PC-9 (cell line): ENCODE data around the gene PRDM16. TPM values are rescaled to one million over a fixed set of nuclear protein-coding genes. Genes with fewer than 3 reads are reported as not detected.

Experiments
- BruUV-seq: library from RNA; stranded (reverse); fragments of 400-500 nt; replicated peaks from 2 replicates; lab custom pipeline; 2021; lab: Mats Ljungman, UMichigan
- CTCF ChIA-PET: fragments of 300-600 bp; sonication (Branson Sonifier 250); formaldehyde crosslinking; loops from one replicate; lab custom pipeline; 2022; ENCODE audit warnings: antibody characterized with exemption; lab: Charles Lee
- POLR2A ChIA-PET: fragments of 300-600 bp; sonication (Branson Sonifier 250); formaldehyde crosslinking; loops from one replicate; lab custom pipeline; 2022; ENCODE audit warnings: antibody characterized with exemption; ENCODE audit not compliant: unreplicated experiment; lab: Charles Lee
- DNase-seq, 2 experiments: peaks; one replicate each; pipeline versions ENCODE4 v3.0.0 to v3.0.0-alpha.2; 2015 to 2022; ENCODE audit warnings: mixed read lengths in 1 of 2
- H2AFZ ChIP-seq: fragments of 200-600 bp; sonication (generic); 2 replicates; pipeline ENCODE4 v1.8.1; 2017; ENCODE audit warnings: antibody characterized with exemption
- H3F3A ChIP-seq: fragments of 200-600 bp; sonication (generic); 2 replicates; pipeline ENCODE4 v1.8.1; 2017; ENCODE audit warnings: antibody characterized with exemption, mild to moderate bottlenecking, low read depth; ENCODE audit not compliant: insufficient read depth
- H3K27ac ChIP-seq: fragments of 200-600 bp; sonication (generic); 2 replicates; pipeline ENCODE4 v1.6.1; 2016; ENCODE audit warnings: mixed run types
- H3K27me3 ChIP-seq: fragments of 200-600 bp; sonication (generic); 2 replicates; pipeline ENCODE4 v1.6.1; 2016; ENCODE audit warnings: low read depth, mixed run types; ENCODE audit not compliant: insufficient read depth
- H3K36me3 ChIP-seq: fragments of 200-600 bp; sonication (generic); 2 replicates; pipeline ENCODE4 v1.6.1; 2016; ENCODE audit warnings: low read depth, mixed run types
- H3K4me1 ChIP-seq: fragments of 200-600 bp; sonication (generic); replicated peaks from 2 replicates; pipeline ENCODE4 v1.6.1; 2016; ENCODE audit warnings: mixed run types; ENCODE audit not compliant: insufficient read depth
- H3K4me2 ChIP-seq: fragments of 200-600 bp; sonication (generic); 2 replicates; pipeline ENCODE4 v1.6.1; 2017; ENCODE audit warnings: mixed run types
- H3K4me3 ChIP-seq: fragments of 200-600 bp; sonication (generic); 2 replicates; pipeline ENCODE4 v1.6.1; 2016; ENCODE audit warnings: mixed run types
- H3K79me2 ChIP-seq: fragments of 200-600 bp; sonication (generic); 2 replicates; pipeline ENCODE4 v1.6.1; 2017; ENCODE audit warnings: low read depth, mixed run types
- H3K9me2 ChIP-seq: fragments of 200-600 bp; sonication (generic); 2 replicates; pipeline ENCODE4 v1.8.1; 2017; ENCODE audit warnings: mild to moderate bottlenecking; ENCODE audit not compliant: insufficient read depth
- H3K9me3 ChIP-seq: fragments of 200-600 bp; sonication (generic); 2 replicates; pipeline ENCODE4 v1.8.1; 2016; ENCODE audit warnings: low read depth; ENCODE audit not compliant: insufficient read depth
- H4K20me1 ChIP-seq: fragments of 200-600 bp; sonication (generic); 2 replicates; pipeline ENCODE4 v1.8.1; 2017; ENCODE audit not compliant: insufficient read depth
- CTCF ChIP-seq: fragments of 200-600 bp; sonication (generic); conservative IDR thresholded peaks from 2 replicates; pipeline ENCODE4 v1.6.1; 2017; ENCODE audit warnings: mixed run types, antibody characterized with exemption, mild to moderate bottlenecking, moderate library complexity
- EZH2 ChIP-seq: fragments of 200-600 bp; sonication (generic); IDR thresholded peaks from 2 replicates; pipeline ENCODE4 v1.8.0; 2017; ENCODE audit warnings: antibody characterized with exemption, low read depth
- intact Hi-C: fragments of 100-400 bp; cut with micrococcal nuclease; formaldehyde crosslinking; loops from one replicate; pipeline ENCODE4 v1.10.0; 2022; ENCODE audit not compliant: unreplicated experiment
- total RNA-seq: library from RNA; stranded (reverse); gene quantifications from 2 replicates; pipeline ENCODE4 v1.2.3, GENCODE V29; 2021

PRDM16 gene
- total RNA-seq, 1 experiment from 2014 or later = not detected

- intact Hi-C loops = no loop called here
- Histone ChIP-seq H3K4me3 (no peak overlapping the region), H3K27me3 (peaks cover 99% of the 10 kb centered on the region), H3K79me2 (no peaks in the 10 kb centered on the region), H3K9me3 (no peaks in the 10 kb centered on the region), H2AFZ (no peak overlapping the region), H3K4me2 (no peak overlapping the region), H3K4me1 (no peaks in the 10 kb centered on the region), H3K36me3 (no peaks in the 10 kb centered on the region), H4K20me1 (no peaks in the 10 kb centered on the region), H3K9me2 (no peaks in the 10 kb centered on the region), H3F3A (no peaks in the 10 kb centered on the region), H3K27ac (no peak overlapping the region)
- no TSS peak for BruUV-seq
- POLR2A ChIA-PET = no interaction called here
- DNase-seq = no peak
- CTCF ChIA-PET = no interaction called here
- TF ChIP-seq EZH2 (no peak), CTCF (no peak)
Measured at GRCh38 chr1:3372317-3372716, 303.3 kb downstream of the PRDM16 start.

GRCh38 chr1:3373175-3373574 is 304.2 kb downstream of the PRDM16 start:
- Histone ChIP-seq H3K4me1 (no peaks in the 10 kb centered on the region), H3K27ac (no peak overlapping the region), H3K27me3 (peaks cover 99% of the 10 kb centered on the region), H3K4me2 (no peak overlapping the region), H3K4me3 (no peak overlapping the region), H3F3A (no peaks in the 10 kb centered on the region), H3K9me2 (no peaks in the 10 kb centered on the region), H3K36me3 (no peaks in the 10 kb centered on the region), H2AFZ (no peak overlapping the region), H3K9me3 (no peaks in the 10 kb centered on the region), H3K79me2 (no peaks in the 10 kb centered on the region), H4K20me1 (no peaks in the 10 kb centered on the region)
- ChIA-PET POLR2A (no interaction called here), CTCF (no interaction called here)
- TF ChIP-seq CTCF = no peak
- no peak for TF ChIP-seq EZH2
- intact Hi-C loops = no loop called here
- BruUV-seq = no TSS peak
- no peak for DNase-seq

- Histone ChIP-seq H3F3A (no peaks in the 10 kb centered on the region), H2AFZ (no peak overlapping the region), H3K4me1 (no peaks in the 10 kb centered on the region), H3K79me2 (no peaks in the 10 kb centered on the region), H3K4me3 (no peak overlapping the region), H3K9me2 (no peaks in the 10 kb centered on the region), H3K4me2 (no peak overlapping the region), H4K20me1 (no peaks in the 10 kb centered on the region), H3K36me3 (no peaks in the 10 kb centered on the region), H3K27ac (no peak overlapping the region), H3K27me3 (peaks cover 98% of the 10 kb centered on the region), H3K9me3 (no peaks in the 10 kb centered on the region)
- ChIA-PET POLR2A (no interaction called here), CTCF (no interaction called here)
- intact Hi-C loops = no loop called here
- TF ChIP-seq CTCF (no peak), EZH2 (no peak)
- no peak for DNase-seq
- no TSS peak for BruUV-seq
Measured at GRCh38 chr1:3373700-3374405, 304.9 kb downstream of the PRDM16 start.
